ENCODE data around the gene CHST12. TPM values are rescaled to one million over a fixed set of nuclear protein-coding genes. Genes with fewer than 3 reads are reported as not detected.

CHST12 gene
- total RNA-seq, 2 experiments from 2014 or later, result 3.9 to 43.4 TPM

- Histone ChIP-seq H3K4me1 (ENCODE audit: insufficient read depth, low read length, poor library complexity, severe bottlenecking) (no peaks in the 10 kb centered on the region), H3K27ac (ENCODE audit: low read depth, low read length, poor library complexity, severe bottlenecking) (no peak overlapping the region), H3K4me3 (ENCODE audit: low read depth, low read length, poor library complexity, severe bottlenecking) (no peak overlapping the region), H3K4me2 (ENCODE audit: low read length) (no peak overlapping the region), H3K36me3 (ENCODE audit: insufficient read depth, low read length) (peaks cover 15% of the 10 kb centered on the region; the same call in 1 of the 2 replicates), H2AFZ (ENCODE audit: low read length) (no peak overlapping the region), H3K9me2 (ENCODE audit: insufficient read depth, low read length) (no peaks in the 10 kb centered on the region), H3K9me3 (ENCODE audit: low read length) (no peaks in the 10 kb centered on the region), H3K79me2 (ENCODE audit: insufficient read depth, low read depth, low read length) (no peaks in the 10 kb centered on the region), H4K20me1 (ENCODE audit: insufficient read depth, low read length) (no peaks in the 10 kb centered on the region)
- ChIA-PET POLR2A (interaction anchor here (0.6 kb wide), 1 partner anchor 86 kb away, joined by 3 read pairs; no protein-coding TSS in a partner anchor), CTCF (ENCODE audit: unreplicated experiment) (interaction anchor here (1.4 kb wide), 1 partner anchor 9 kb away, joined by 3 read pairs; the partner anchor contains the start of gene CHST12)
- DNase-seq (ENCODE audit: low spot score), result no peak
- BruUV-seq (replicated peaks), result no TSS peak
- intact Hi-C loops (cut with micrococcal nuclease; ENCODE audit: unreplicated experiment), result loop anchor here (5.0 kb wide), 1 partner anchor 74 kb away; no protein-coding TSS in a partner anchor
- TF ChIP-seq EZH2phosphoT487 (IDR thresholded peaks at IDR 0.05; ENCODE audit: borderline replicate concordance, low read depth, low read length) (no peak), CTCF (conservative IDR thresholded peaks at IDR 0.05; ENCODE audit: low read length) (no peak)
These were observed 9.7 kb upstream of the CHST12 start for GRCh38 chr7:2393706-2394105.

GRCh38 chr7:2394566-2395082 is 8.8 kb upstream of the CHST12 start:
- DNase-seq (ENCODE audit: low spot score), result no peak
- no peak overlapping the region for H3K4me3 ChIP-seq (ENCODE audit: low read depth, low read length, poor library complexity, severe bottlenecking)
- no peaks in the 10 kb centered on the region for H3K9me3 ChIP-seq (ENCODE audit: low read length)
- ChIA-PET POLR2A (no interaction called here), CTCF (ENCODE audit: unreplicated experiment) (interaction anchor here (1.4 kb wide), 1 partner anchor 8 kb away, joined by 3 read pairs; the partner anchor contains the start of gene CHST12)
- H3K4me2 ChIP-seq (ENCODE audit: low read length), result no peak overlapping the region
- peaks cover 15% of the 10 kb centered on the region; the same call in 1 of the 2 replicates for H3K36me3 ChIP-seq (ENCODE audit: insufficient read depth, low read length)
- no TSS peak for BruUV-seq (replicated peaks)
- no peaks in the 10 kb centered on the region for H3K9me2 ChIP-seq (ENCODE audit: insufficient read depth, low read length)
- intact Hi-C loops (cut with micrococcal nuclease; ENCODE audit: unreplicated experiment), result loop anchor here (5.0 kb wide), 1 partner anchor 73 kb away; no protein-coding TSS in a partner anchor
- TF ChIP-seq EZH2phosphoT487 (IDR thresholded peaks at IDR 0.05; ENCODE audit: borderline replicate concordance, low read depth, low read length) (no peak), CTCF (conservative IDR thresholded peaks at IDR 0.05; ENCODE audit: low read length) (no peak)
- H3K27ac ChIP-seq (ENCODE audit: low read depth, low read length, poor library complexity, severe bottlenecking), result no peak overlapping the region
- no peaks in the 10 kb centered on the region for H3K79me2 ChIP-seq (ENCODE audit: insufficient read depth, low read depth, low read length)
- no peak overlapping the region for H2AFZ ChIP-seq (ENCODE audit: low read length)
- H3K4me1 ChIP-seq (ENCODE audit: insufficient read depth, low read length, poor library complexity, severe bottlenecking), result peaks cover 4% of the 10 kb centered on the region
- H4K20me1 ChIP-seq (ENCODE audit: insufficient read depth, low read length), result no peaks in the 10 kb centered on the region

GRCh38 chr7:2398506-2398905 is 4.9 kb upstream of the CHST12 start:
- no peaks in the 10 kb centered on the region for H3K9me3 ChIP-seq (ENCODE audit: low read length)
- DNase-seq (ENCODE audit: low spot score), result no peak
- BruUV-seq (replicated peaks), result no TSS peak
- H2AFZ ChIP-seq (ENCODE audit: low read length), result no peak overlapping the region
- H4K20me1 ChIP-seq (ENCODE audit: insufficient read depth, low read length), result no peaks in the 10 kb centered on the region
- POLR2A ChIA-PET, result interaction anchor here (1.7 kb wide), 1 partner anchor 14 kb away, joined by 8 read pairs; no protein-coding TSS in a partner anchor
- no peak overlapping the region for H3K27ac ChIP-seq (ENCODE audit: low read depth, low read length, poor library complexity, severe bottlenecking)
- H3K4me1 ChIP-seq (ENCODE audit: insufficient read depth, low read length, poor library complexity, severe bottlenecking), result peaks cover 13% of the 10 kb centered on the region
- CTCF ChIA-PET (ENCODE audit: unreplicated experiment), result no interaction called here
- no peak overlapping the region for H3K4me3 ChIP-seq (ENCODE audit: low read depth, low read length, poor library complexity, severe bottlenecking)
- no peaks in the 10 kb centered on the region for H3K36me3 ChIP-seq (ENCODE audit: insufficient read depth, low read length)
- H3K4me2 ChIP-seq (ENCODE audit: low read length), result no peak overlapping the region
- H3K9me2 ChIP-seq (ENCODE audit: insufficient read depth, low read length), result no peaks in the 10 kb centered on the region
- TF ChIP-seq CTCF (conservative IDR thresholded peaks at IDR 0.05; ENCODE audit: low read length), result no peak
- no peak for TF ChIP-seq EZH2phosphoT487 (IDR thresholded peaks at IDR 0.05; ENCODE audit: borderline replicate concordance, low read depth, low read length)
- intact Hi-C loops (cut with micrococcal nuclease; ENCODE audit: unreplicated experiment), result no loop called here
- no peaks in the 10 kb centered on the region for H3K79me2 ChIP-seq (ENCODE audit: insufficient read depth, low read depth, low read length)
